Left ventricle myocardium inferior (tissue), 1 donor: ENCODE data around the gene THTPA. TPM values are rescaled to one million over a fixed set of nuclear protein-coding genes. Genes with fewer than 3 reads are reported as not detected.
"Not testable (repeated sequence)": the region's sequence is repeated elsewhere in the genome, so short reads cannot be mapped to it uniquely, and the experiment has no call there.

Source experiments
- DNase-seq: peaks from one replicate; pipeline ENCODE4 v3.0.0-alpha.2; 2020
- H3K27ac ChIP-seq: fragments of 200-600 bp; replicated peaks from 2 replicates; pipeline ENCODE4 v1.8.0; 2021
- H3K27me3 ChIP-seq: fragments of 200-600 bp; 2 replicates; pipeline ENCODE4 v1.8.0; 2021; ENCODE audit warnings: low read depth
- H3K36me3 ChIP-seq: fragments of 200-600 bp; 2 replicates; pipeline ENCODE4 v1.8.0; 2021
- H3K4me1 ChIP-seq: fragments of 200-600 bp; 2 replicates; pipeline ENCODE4 v1.8.0; 2021
- H3K4me3 ChIP-seq: fragments of 200-600 bp; 2 replicates; pipeline ENCODE4 v1.8.0; 2021; ENCODE audit warnings: mild to moderate bottlenecking, moderate library complexity
- H3K9me3 ChIP-seq: fragments of 200-600 bp; replicated peaks from 2 replicates; pipeline ENCODE4 v1.8.0; 2021
- CTCF ChIP-seq: fragments of 200-600 bp; IDR thresholded peaks from 2 replicates; pipeline ENCODE4 v1.8.0; 2021; ENCODE audit warnings: antibody characterized with exemption, mild to moderate bottlenecking, borderline replicate concordance
- intact Hi-C: fragments of 100-400 bp; cut with micrococcal nuclease; formaldehyde crosslinking; loops from one replicate; pipeline ENCODE4 v1.11.0; 2022
- total RNA-seq: library from RNA; stranded (reverse); fragmentation: NEBNext Ultra II Directional; extraction: Animal tissue kit (Norgen Biotek cat#: 25700); gene quantifications from one replicate; pipeline ENCODE4 v1.2.1, GENCODE V29; 2021
- donor health status: DM: no; HTN: yes; CAD: no; lungs with severe emphysema.

THTPA gene
- total RNA-seq, 1 donor from 2014 or later = 17.2 TPM

DNA sequence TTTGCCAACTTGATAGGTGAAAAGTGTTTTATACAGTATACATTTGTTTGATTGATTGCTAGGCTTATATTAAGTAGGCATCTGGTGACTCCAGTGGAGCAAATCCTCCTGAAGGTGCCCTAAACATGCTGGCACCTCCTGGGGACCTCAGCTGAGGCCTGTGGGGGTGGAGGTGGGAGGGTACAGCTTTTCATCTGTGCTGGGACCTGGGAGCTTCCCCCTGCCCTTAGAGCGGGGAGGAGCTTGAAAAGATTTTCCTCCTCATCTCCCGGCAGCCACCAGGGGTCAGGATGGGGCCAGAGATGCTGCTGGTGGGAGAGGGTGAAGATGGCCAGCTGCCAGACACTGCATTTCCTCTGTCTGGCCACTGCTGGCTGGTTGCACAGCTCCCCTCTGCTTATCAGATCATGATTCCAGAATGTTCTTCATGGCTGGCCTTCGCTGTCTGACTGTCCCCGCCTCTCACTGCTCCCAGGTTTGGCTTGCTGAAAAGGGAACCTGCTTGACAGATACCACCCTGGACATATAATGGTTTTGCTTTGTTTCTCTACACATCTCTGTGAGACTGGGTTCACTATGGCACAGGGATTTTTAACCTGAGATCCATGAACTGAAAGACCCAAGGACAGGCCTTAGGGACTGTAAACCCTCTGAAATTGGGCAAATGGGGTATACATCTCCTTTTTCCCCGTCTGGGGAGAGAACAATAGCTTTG, 33.0 kb downstream of the THTPA start:
- Histone ChIP-seq H3K36me3 (no peaks in the 10 kb centered on the region), H3K27me3 (peaks cover 15% of the 10 kb centered on the region), H3K27ac (no peak overlapping the region), H3K4me1 (peaks cover 6% of the 10 kb centered on the region), H3K4me3 (no peak overlapping the region), H3K9me3 (no peaks in the 10 kb centered on the region)
- DNase-seq = peak; percentile 86
- intact Hi-C loops = no loop called here
- peak; percentile 84 for TF ChIP-seq CTCF

DNA sequence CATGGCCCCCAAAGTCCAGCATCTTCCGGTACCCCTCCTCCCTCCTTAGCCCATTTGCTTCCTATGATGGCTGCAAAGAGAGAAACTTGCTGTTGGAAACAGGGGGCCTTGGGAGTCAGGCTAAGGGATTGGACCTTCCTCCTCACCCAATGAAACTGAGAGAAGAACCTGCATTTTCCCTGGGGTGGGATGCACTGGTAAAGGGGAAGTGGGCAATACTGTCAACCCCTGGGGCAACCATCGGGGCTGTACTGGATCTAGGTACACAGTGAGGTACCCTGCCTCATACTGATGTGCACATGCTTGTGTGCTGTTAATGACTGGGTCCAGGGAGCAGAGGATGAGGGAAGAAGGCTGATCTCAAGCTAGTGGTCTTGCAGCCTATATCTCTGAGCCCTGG, 33.5 kb downstream of the THTPA start:
- TF ChIP-seq CTCF = no peak
- Histone ChIP-seq H3K9me3 (no peaks in the 10 kb centered on the region), H3K27ac (no peak overlapping the region), H3K4me3 (no peak overlapping the region), H3K4me1 (peaks cover 6% of the 10 kb centered on the region), H3K36me3 (no peaks in the 10 kb centered on the region), H3K27me3 (peaks cover 16% of the 10 kb centered on the region)
- intact Hi-C loops = no loop called here
- no peak for DNase-seq

DNA sequence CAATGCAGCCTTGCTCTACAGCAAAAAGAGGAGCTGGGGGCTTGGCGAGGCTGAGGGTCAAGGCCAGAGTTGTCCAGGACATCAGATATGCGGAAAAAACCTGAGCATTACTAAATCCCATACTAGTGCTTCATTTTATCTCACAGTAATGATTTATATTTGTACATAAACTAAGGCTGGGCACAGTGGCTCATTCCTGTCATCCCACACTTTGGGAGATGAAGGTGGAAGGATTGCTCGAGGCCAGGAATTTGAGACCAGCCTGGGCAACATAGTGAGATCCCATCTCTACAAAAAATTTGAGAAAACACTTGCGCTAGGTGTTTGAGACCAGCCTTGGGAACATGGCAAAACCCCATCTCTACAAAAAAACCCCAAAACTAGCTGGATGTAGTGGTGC, 34.1 kb downstream of the THTPA start:
- Histone ChIP-seq H3K4me1 (peaks cover 6% of the 10 kb centered on the region), H3K9me3 (no peaks in the 10 kb centered on the region), H3K36me3 (no peaks in the 10 kb centered on the region), H3K4me3 (no peak overlapping the region), H3K27ac (no peak overlapping the region), H3K27me3 (peaks cover 16% of the 10 kb centered on the region)
- DNase-seq = no peak
- intact Hi-C loops = no loop called here
- TF ChIP-seq CTCF = no peak

DNA sequence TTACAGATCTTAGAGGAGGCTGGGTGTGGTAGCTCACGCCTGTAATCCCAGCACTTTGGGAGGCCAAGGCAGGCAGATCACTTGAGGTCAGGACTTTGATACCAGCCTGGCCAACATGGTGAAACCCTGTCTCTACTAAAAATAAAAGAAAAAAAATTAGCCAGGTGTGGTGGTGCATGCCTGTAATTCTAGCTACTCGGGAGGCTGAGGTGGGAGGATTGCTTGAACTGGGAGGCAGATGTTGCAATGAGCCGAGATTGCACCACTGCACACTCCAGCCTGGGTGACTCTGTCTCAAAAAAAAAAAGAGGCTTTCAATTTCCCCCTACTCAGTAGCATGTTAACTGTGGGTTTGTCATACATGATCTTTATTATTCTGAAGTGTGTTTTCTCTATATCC, 38.1 kb downstream of the THTPA start:
- intact Hi-C loops, H3K27ac ChIP-seq: not testable (repeated sequence)

GRCh38 chr14:23600322-23600707, 44.2 kb downstream of the THTPA start:
- no peak overlapping the region for H3K4me3 ChIP-seq

More for the DNA sequence above, 38.1 kb downstream of the THTPA start:
- not testable (repeated sequence) for H3K36me3 ChIP-seq, DNase-seq, H3K27me3 ChIP-seq, H3K4me3 ChIP-seq, H3K9me3 ChIP-seq, H3K4me1 ChIP-seq

More at GRCh38 chr14:23600322-23600707, 44.2 kb downstream of the THTPA start:
- TF ChIP-seq CTCF = no peak
- no peaks in the 10 kb centered on the region for H3K27me3 ChIP-seq
- DNase-seq = no peak
- peaks cover 11% of the 10 kb centered on the region for H3K9me3 ChIP-seq
- peaks cover 14% of the 10 kb centered on the region for H3K4me1 ChIP-seq
- no peak overlapping the region for H3K27ac ChIP-seq
- no peaks in the 10 kb centered on the region for H3K36me3 ChIP-seq
- intact Hi-C loops = no loop called here
